GM19099 (cell line): ENCODE measurements around the gene KCNMA1.

Experiments
- POLR2A ChIP-seq: IDR thresholded peaks from 3 replicates; pipeline ENCODE4 v1.6.1; 2011; ENCODE audit warnings: low read depth; ENCODE audit not compliant: insufficient read length; ENCODE audit errors: extremely low read depth

The KCNMA1 gene

DNA sequence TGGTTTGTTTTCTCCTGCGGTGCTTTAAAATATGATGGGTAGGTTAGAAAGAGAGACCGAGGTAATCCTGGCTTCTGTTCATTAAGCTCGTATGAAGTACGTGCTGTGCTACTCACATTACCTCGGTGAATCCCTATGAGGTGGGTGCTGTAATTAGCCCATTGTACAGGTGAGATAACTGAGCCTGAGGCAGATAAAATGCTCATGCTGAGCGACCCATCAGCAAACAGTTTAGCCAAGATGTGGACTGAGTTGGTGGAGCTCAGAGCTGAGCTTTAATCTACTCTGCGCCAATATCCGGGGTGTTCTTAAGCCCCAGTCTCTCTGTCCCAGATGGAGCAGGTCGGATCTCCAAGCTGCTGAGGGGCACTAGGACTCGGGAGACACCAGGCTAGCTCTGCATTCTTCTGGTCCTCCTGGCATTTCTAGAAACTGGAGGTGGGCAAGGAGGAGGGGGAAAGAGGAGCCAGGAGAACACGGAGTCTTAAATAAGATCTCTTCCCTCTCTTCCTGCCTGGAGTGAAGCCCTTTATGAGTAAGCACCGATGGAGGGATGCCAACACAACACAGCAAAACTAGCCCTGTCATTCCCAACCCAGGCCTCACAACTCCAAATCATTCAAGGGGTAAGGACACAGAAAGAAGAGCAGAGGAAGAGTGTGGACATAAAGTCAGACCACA lies 458.5 kb downstream of the KCNMA1 start:
- TF ChIP-seq POLR2A, result no peak

- TF ChIP-seq POLR2A, result no peak
Observed at GRCh38 chr10:77177589-77177988, 460.0 kb downstream of the KCNMA1 start.

DNA sequence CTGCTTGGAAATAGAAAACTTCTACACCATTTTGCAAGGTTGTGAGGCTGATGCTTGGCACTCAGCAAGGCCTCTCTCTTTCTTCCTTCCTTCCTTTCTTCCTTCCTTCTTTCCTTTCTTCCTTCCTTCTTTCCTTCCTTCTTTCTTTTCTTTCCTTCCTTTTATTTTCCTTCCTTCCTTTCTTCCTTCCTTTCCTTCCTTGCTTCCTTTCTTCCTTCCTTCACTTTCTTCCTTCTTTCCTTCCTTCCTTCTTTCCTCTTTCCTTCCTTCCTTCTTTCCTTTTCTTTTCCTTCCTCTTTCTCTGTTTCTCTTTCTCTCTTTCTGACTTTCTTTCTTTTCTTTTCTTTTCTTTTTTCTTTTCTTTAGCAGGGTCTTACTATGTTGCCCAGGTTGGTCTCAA lies 460.4 kb downstream of the KCNMA1 start:
- no peak for TF ChIP-seq POLR2A

- TF ChIP-seq POLR2A, result no peak
Observed at GRCh38 chr10:77176232-77176631, 461.4 kb downstream of the KCNMA1 start.

- TF ChIP-seq POLR2A, result no peak
Observed at GRCh38 chr10:77175631-77176222, 461.9 kb downstream of the KCNMA1 start.

DNA sequence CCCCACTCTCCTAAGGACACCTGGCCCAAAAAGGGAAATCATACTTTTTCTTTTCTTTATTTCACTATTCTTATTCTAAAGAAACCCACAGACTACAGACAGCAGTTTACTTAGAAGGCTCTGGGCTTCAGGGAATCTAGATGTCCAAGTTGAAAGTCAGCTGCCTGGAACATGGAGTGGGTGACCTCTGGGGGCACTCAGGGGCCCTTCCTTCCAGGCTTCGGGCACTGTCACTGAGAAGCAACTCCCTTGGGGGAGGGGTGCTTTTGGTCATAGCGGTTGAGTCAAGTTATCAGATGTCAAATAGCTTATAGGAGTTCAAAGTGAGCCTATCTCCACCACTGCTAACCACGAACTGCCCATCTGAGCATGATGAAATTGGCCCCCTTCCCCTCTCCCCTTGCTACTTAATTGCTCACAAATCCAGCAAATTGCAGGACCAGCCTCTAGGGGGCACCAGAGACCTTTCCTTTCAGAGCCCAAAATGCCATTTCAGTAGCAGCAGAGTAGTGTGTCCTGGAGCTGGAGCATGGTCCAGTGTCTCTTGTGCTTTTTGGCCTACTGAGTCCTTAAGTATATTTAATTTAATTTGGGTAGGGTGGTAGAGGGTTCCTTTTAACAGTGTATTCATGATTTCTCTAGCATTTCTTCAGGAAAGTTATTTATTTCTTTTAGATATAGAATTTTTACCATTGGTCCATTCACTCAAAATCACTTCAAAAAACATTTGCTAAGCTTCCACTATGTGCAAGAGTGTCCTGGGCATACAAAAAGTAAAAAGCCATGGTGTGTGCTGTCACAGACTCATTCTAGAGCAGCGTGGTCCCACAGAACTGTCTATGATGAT lies 463.8 kb downstream of the KCNMA1 start:
- no peak for TF ChIP-seq POLR2A

DNA sequence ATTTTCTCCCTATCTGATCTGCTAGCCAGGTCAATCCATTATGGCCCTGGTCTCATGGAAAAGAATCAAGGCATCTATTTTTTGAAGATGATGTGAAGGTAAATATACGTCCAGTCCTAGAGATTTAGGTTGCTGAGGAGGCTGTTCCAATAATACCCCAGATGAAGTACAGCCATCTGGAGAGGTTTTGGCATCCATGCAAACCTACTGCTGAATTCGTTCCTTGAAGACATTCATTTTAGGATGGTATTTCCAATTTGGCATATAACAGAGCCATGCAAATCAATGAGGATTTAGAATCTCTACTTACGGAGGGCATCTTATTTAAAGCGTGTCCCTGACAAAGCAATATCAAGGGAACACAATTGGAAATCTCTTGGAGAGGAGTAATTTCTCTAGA lies 465.5 kb downstream of the KCNMA1 start:
- no peak for TF ChIP-seq POLR2A

- TF ChIP-seq POLR2A, result no peak
Observed at GRCh38 chr10:77168861-77169260, 468.7 kb downstream of the KCNMA1 start.

GRCh38 chr10:77168161-77168560 lies 469.4 kb downstream of the KCNMA1 start:
- TF ChIP-seq POLR2A, result no peak

DNA sequence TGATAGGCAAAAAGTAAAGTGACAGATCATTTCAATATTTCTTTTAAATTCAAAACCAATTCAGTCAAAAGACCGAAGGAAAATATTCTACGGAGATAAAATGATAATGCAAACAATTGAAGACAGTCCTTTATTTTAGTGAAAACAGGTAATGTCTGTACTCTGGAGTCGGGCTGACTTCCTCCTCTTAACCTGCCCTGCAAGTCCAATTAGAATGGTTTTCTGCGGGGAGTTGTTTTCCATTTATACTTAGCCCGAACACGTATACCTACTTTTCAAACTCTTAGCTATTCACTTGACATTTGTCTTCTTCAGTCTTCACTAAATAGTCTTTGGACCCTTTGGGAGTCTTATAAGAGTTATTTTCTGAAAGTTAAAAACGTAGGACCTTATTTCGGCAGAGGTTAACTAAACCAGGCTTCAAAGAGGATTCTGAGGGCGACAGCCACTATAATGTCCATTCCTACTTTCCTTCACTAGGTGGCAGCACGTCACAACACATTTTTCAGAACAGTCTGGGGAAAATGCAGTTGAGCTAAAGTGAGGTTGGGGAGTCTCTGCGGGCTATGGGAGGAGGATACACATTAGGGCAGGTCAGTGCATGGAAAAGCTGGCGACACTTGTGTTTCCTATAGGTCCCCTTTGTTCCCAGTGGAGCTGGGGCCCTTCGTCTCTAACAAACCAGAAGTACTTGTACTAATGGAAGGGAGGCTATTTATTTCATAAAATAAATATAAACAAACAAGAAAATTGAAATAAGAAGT lies 472.0 kb downstream of the KCNMA1 start:
- TF ChIP-seq POLR2A, result no peak

DNA sequence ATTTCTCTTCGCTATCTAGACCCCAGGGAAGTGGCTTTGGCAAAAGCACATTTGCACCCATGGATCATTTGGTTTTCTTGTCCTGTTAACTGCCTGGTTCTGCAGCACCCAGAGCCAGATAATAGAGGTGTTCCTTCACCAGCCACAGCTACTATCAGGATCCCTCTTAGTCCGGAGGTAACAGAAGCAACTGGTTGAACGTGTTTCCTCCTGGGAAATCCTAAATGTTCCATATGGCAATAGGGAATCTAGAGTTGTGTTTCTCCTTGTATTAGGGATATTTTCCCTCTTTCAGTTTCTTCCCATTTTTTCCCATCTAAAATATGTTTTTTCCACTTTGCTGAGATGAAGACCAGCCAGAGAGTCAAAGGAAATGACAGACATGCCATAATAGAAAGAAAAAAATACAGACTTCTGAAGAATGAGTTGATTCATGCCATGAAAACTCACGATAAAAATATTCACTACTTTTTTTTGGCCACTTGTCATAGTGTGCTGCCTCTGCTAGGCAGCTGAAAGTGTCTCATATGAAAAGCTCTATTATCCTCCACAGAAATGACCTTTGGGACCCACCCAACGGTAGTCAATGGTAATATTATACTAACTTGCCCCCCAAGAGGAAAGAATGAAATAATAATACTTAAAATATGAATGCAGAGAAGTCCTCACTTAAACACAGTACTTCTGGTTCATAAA lies 472.8 kb downstream of the KCNMA1 start:
- TF ChIP-seq POLR2A, result no peak

DNA sequence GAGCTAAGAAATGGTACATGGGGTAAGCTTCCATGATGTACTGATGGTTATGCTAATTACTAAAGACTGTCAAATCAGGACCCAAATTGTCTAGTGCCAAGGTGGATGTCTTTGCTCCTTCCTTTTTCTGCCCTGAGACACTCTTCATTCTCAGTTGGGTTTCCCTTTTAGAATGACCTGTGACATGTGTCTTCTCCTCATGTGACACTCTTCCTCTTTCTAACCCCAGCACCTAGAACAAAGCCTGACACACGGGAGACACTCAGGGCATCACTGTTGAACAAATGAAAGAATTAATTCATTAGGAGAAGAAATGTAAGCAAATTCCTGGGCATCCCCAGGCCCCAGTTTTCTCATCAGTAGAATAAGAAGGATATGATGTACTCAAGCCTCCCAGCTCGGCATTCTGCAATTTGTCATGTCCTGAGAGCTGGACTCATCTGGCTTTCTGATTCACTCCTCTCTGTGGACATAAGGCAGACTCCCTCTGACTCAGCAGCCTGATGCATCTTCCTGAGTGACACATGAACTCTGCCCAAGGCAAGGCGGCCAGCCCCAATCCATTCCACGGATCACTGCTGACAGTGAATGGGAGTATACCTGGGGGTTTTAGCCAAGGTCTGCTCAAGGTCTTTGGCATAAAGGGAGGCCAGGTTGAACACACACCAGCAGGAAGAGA lies 473.8 kb downstream of the KCNMA1 start:
- TF ChIP-seq POLR2A, result no peak

GRCh38 chr10:77162697-77163096 lies 474.9 kb downstream of the KCNMA1 start:
- no peak for TF ChIP-seq POLR2A

DNA sequence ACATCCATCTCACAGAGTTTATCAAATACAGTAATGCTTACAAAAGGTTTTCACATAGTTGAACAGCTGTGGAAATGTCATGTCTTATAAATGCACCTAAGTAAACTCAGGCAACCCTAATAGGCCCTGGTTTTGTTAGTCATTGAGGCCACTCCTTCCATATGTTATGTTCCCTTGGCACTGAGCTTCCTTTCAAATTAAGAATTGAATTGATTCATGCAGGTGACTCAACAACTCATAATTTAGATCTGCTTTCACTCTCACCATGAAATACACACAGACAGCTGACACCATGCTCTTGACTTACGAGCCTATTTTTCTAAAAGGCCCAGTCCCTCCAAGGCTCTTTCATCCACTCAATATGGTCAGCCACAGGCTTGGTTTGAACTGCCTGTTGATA lies 476.9 kb downstream of the KCNMA1 start:
- no peak for TF ChIP-seq POLR2A
